ENCODE measurements around the gene CHRNA1.

Gene CHRNA1

DNA sequence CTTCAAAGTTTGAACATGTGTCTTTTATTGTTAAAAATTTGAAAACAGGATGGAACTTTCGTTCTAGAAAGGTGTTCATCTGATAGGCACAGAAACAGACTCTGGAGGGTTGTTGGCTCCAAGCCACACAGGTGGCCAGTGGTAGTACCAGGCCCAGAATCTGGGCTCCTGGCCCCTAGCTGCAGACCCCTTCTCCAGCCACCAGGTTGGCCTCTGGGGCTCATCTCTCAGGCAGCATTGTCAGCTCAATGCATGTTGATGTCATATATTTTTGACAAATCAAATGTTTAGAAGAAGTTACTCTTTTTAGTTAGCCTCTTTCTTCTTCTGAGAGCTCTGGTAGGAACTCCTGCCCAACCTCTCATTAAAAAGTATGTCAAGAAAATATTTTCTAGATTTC, 34.5 kb upstream of the CHRNA1 start:
- TF ChIP-seq, protein P1, sequence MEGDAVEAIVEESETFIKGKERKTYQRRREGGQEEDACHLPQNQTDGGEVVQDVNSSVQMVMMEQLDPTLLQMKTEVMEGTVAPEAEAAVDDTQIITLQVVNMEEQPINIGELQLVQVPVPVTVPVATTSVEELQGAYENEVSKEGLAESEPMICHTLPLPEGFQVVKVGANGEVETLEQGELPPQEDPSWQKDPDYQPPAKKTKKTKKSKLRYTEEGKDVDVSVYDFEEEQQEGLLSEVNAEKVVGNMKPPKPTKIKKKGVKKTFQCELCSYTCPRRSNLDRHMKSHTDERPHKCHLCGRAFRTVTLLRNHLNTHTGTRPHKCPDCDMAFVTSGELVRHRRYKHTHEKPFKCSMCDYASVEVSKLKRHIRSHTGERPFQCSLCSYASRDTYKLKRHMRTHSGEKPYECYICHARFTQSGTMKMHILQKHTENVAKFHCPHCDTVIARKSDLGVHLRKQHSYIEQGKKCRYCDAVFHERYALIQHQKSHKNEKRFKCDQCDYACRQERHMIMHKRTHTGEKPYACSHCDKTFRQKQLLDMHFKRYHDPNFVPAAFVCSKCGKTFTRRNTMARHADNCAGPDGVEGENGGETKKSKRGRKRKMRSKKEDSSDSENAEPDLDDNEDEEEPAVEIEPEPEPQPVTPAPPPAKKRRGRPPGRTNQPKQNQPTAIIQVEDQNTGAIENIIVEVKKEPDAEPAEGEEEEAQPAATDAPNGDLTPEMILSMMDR (IDR thresholded peaks at IDR 0.05; ENCODE audit: low read depth, low read length), result no peak
- DNase-seq (ENCODE audit: low read depth in 2 of 2), result no peak
- H3K4me3 ChIP-seq (replicated peaks in 1 of 2; ENCODE audit: low read depth in 2 of 2, low read length in 2 of 2), result no peak overlapping the region

- no peak overlapping the region for H3K4me3 ChIP-seq (replicated peaks in 1 of 2; ENCODE audit: low read depth in 2 of 2, low read length in 2 of 2)
- TF ChIP-seq, protein P1 (IDR thresholded peaks at IDR 0.05; ENCODE audit: low read depth, low read length), result no peak
- no peak for DNase-seq (ENCODE audit: low read depth in 2 of 2)
Observed at GRCh38 chr2:174797781-174798276, 33.6 kb upstream of the CHRNA1 start.

- TF ChIP-seq, protein P1 (IDR thresholded peaks at IDR 0.05; ENCODE audit: low read depth, low read length), result no peak
- no peak for DNase-seq (ENCODE audit: low read depth in 2 of 2)
- H3K4me3 ChIP-seq (replicated peaks in 1 of 2; ENCODE audit: low read depth in 2 of 2, low read length in 2 of 2), result no peak overlapping the region
Observed at GRCh38 chr2:174796319-174796771, 32.1 kb upstream of the CHRNA1 start.

- DNase-seq (ENCODE audit: low read depth in 2 of 2), result peak in 1 of 2 donors; percentile 32
- TF ChIP-seq, protein P1 (IDR thresholded peaks at IDR 0.05; ENCODE audit: low read depth, low read length), result no peak
- H3K4me3 ChIP-seq (replicated peaks in 1 of 2; ENCODE audit: low read depth in 2 of 2, low read length in 2 of 2), result no peak overlapping the region
Observed at GRCh38 chr2:174794851-174795374, 30.6 kb upstream of the CHRNA1 start.

- TF ChIP-seq, protein P1 (IDR thresholded peaks at IDR 0.05; ENCODE audit: low read depth, low read length), result no peak
- H3K4me3 ChIP-seq (replicated peaks in 1 of 2; ENCODE audit: low read depth in 2 of 2, low read length in 2 of 2), result no peak overlapping the region
- DNase-seq (ENCODE audit: low read depth in 2 of 2), result no peak
Observed at GRCh38 chr2:174792309-174793025, 28.2 kb upstream of the CHRNA1 start.

- TF ChIP-seq, protein P1 (IDR thresholded peaks at IDR 0.05; ENCODE audit: low read depth, low read length), result no peak
- no peak overlapping the region for H3K4me3 ChIP-seq (replicated peaks in 1 of 2; ENCODE audit: low read depth in 2 of 2, low read length in 2 of 2)
- DNase-seq (ENCODE audit: low read depth in 2 of 2), result no peak
Observed at GRCh38 chr2:174791746-174792280, 27.5 kb upstream of the CHRNA1 start.
